GM12891 (cell line): Measurements from ENCODE around the gene MYLK4.
"Not testable (repeated sequence)": the region's sequence is repeated elsewhere in the genome, so short reads cannot be mapped to it uniquely, and the experiment has no call there.

Source experiments
- DNase-seq: peaks from one replicate; pipeline ENCODE4 v3.0.0; 2011; ENCODE audit warnings: low spot score; ENCODE audit not compliant: insufficient read length
- FAIRE-seq: peaks from 2 replicates; lab custom pipeline; 2011; peaks lifted over from hg19 to GRCh38; lab: Jason Lieb, UNC
- PAX5 ChIP-seq: IDR thresholded peaks from 2 replicates; pipeline ENCODE4 v1.6.1; 2011; ENCODE audit warnings: low read length, moderate library complexity, mild to moderate bottlenecking; ENCODE audit not compliant: insufficient read depth, severe bottlenecking
- POLR2A ChIP-seq: IDR thresholded peaks from 2 replicates; pipeline ENCODE4 v1.6.1; 2011; ENCODE audit warnings: low read depth, low read length, control low read depth
- POLR2AphosphoS5 ChIP-seq: IDR thresholded peaks from 2 replicates; pipeline ENCODE4 v1.6.1; 2011; ENCODE audit warnings: low read depth, low read length, control low read depth
- POU2F2 ChIP-seq: IDR thresholded peaks from 2 replicates; pipeline ENCODE4 v1.6.1; 2011; ENCODE audit warnings: low read depth, mild to moderate bottlenecking, control low read depth, low read length, moderate library complexity
- SPI1 ChIP-seq: IDR thresholded peaks from 2 replicates; pipeline ENCODE4 v1.6.1; 2011; ENCODE audit warnings: low read depth, low read length, control low read depth
- TAF1 ChIP-seq: IDR thresholded peaks from 2 replicates; pipeline ENCODE4 v1.6.1; 2011; ENCODE audit warnings: low read depth, low read length, control low read depth

The MYLK4 gene

DNA sequence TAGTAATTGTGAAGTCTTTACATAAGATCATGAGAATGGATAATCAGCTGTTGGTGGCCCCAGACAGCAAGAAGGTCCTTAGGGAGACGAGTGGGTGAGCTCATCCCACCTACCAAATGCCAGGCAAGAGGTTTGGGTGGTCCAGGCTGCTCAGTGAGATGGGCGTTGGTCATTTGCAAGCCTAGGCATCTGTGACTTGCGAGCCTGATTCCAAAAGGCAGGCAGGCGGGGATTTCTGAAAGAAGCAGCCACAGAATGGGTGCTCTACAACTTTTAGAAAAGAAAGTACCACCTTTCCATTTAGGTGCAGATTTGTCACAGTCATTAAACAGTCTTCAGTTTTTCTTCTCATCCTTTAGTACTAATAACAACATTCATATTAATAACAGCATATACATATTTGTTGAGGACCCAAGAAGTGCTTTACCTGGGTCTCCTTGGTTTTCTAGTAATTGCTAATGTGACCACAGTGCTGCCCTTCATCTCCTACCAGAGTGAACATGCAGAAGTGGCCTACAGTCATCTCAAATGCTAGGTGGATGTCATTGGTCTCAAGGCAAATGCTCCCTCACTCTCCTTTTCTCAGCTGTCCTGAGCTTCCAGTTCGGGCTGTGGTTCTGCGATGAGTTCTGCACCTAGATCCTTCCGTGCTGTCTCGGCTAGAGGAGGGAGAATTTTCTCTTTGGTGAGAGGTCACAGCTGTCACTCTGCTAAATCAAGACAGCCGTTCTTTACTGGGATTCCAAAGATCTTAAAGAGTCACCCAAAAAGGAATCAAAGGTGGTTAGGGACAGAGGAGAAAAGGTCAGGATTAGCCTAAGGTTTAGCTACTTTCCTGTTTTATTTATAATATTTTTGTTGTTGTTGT is 17.2 kb upstream of the MYLK4 start:
- TF ChIP-seq PAX5: no peak
- no peak for TF ChIP-seq POU2F2
- no peak for TF ChIP-seq TAF1
- TF ChIP-seq SPI1: no peak
- TF ChIP-seq POLR2AphosphoS5: no peak
- no peak for TF ChIP-seq POLR2A
- DNase-seq: no peak
- peak; percentile 59 for FAIRE-seq

- TF ChIP-seq POLR2A (no peak), SPI1 (no peak), POU2F2 (no peak), PAX5 (no peak), TAF1 (no peak), POLR2AphosphoS5 (no peak)
- DNase-seq (no peak), FAIRE-seq (no peak)
Observed at GRCh38 chr6:2766767-2767656, 16.3 kb upstream of the MYLK4 start.

DNA sequence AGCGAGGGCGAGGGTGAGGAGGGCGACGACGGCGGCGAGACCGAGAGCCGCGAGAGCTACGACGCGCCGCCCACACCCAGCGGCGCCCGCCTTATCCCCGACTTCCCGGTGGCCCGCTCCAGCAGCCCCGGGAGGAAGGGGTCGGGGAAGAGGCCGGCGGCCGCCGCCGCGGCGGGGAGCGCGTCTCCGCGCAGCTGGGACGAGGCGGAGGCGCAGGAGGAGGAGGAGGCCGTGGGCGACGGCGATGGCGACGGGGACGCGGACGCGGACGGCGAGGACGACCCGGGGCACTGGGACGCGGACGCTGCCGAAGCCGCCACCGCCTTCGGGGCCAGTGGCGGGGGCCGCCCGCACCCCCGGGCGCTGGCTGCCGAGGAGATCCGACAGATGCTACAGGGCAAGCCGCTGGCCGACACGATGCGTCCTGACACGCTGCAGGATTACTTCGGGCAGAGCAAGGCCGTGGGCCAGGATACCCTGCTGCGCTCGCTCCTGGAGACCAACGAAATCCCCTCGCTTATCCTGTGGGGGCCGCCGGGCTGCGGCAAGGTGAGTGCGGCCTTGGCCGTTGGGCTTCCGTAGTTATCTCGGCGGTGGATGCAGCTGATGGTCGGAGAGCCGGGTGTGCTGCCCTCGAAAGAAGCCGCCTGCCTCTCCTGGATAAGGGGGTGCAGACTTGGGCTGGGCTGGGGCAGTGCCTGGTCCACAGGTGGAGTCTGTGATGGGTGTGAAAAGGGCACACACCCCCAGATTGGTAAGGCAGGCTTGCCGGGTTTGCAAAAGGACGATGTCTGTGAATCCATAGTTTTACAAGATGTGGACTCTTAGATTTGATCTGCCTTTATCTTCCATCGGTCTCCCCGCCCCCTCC is 15.4 kb upstream of the MYLK4 start:
- no peak for TF ChIP-seq POU2F2
- no peak for TF ChIP-seq PAX5
- TF ChIP-seq SPI1: no peak
- FAIRE-seq: peak; percentile 65
- DNase-seq: peak; percentile 49

GRCh38 chr6:2765166-2765895 is 14.6 kb upstream of the MYLK4 start, which contains the start of gene WRNIP1:
TSS of gene WRNIP1 (plus strand) at chr6:2765393. CDS start at chr6:2765623, 230 bp downstream.
- FAIRE-seq (peak; percentile 99), DNase-seq (peak; percentile 87)
- TF ChIP-seq POLR2AphosphoS5: no peak
- peak; percentile 53; the same call in 1 of the 2 replicates for TF ChIP-seq POLR2A
- 0 out of 2 replicates have a peak, but pooled peaks have one; percentile 52 for TF ChIP-seq POU2F2

GRCh38 chr6:2764610-2765165 is 14.0 kb upstream of the MYLK4 start:
- TF ChIP-seq POU2F2 (no peak), POLR2AphosphoS5 (peak; percentile 69), TAF1 (peak; percentile 19), SPI1 (no peak), PAX5 (no peak), POLR2A (peak; percentile 78)
- DNase-seq: peak; percentile 34
- peak; percentile 58 for FAIRE-seq

DNA sequence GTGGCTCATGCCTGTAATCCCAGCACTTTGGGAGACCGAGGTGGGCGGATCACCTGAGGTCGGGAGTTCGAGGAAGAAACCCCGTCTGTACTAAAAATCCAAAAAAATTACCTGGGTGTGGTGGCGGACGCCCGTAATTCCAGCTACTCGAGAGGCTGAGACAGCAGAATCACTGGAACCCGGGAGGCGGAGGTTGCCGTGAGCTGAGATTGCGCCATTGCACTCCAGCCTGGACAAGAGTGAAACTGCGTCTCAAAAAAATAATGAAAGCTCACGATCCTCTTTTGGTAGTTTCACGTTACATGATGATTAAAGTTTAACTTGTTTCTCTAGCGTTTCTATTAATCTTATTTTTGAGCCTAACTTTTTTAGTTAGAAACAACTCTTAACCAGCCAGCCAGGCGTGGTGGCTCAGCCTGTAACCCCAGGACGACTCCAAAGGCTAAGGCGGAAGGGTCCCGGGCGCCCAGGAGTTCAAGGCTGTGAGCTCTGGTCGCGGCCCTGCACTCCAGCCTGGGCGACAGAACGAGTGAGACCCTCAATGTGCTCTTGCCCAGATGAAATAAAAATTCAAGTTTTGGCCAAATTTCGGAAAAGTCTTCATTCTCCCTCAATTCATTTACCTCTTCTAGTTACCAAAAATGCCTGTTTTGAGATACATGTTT is 13.3 kb upstream of the MYLK4 start:
- no peak for TF ChIP-seq POLR2AphosphoS5
- no peak for TF ChIP-seq PAX5
- no peak for TF ChIP-seq POU2F2
- TF ChIP-seq POLR2A: no peak
- TF ChIP-seq TAF1: no peak
- no peak for TF ChIP-seq SPI1
- FAIRE-seq: no peak
- no peak for DNase-seq

GRCh38 chr6:2763345-2763841 is 12.7 kb upstream of the MYLK4 start:
- TF ChIP-seq SPI1: no peak
- no peak for TF ChIP-seq POU2F2
- no peak for TF ChIP-seq POLR2A
- no peak for TF ChIP-seq PAX5
- DNase-seq: no peak
- FAIRE-seq: no peak

- not testable (repeated sequence) for FAIRE-seq, DNase-seq
Observed at GRCh38 chr6:2762868-2763267, 12.1 kb upstream of the MYLK4 start.
